Vagina (tissue), 2 donors: ENCODE data around the gene CCDC85C. TPM values are rescaled to one million over a fixed set of nuclear protein-coding genes. Genes with fewer than 3 reads are reported as not detected.

Experiments
- DNase-seq, 2 donors: peaks; one replicate each; pipeline ENCODE4 v3.0.0-alpha.2; 2017; ENCODE audit errors: extremely low spot score in 2 of 2
- H3K27ac ChIP-seq: fragments of 200-600 bp; sonication (generic); one replicate; pipeline ENCODE4 v1.5.1; 2019
- H3K27me3 ChIP-seq: fragments of 200-600 bp; sonication (generic); one replicate; pipeline ENCODE4 v1.5.1; 2019
- H3K36me3 ChIP-seq, 2 donors: fragments of 200-600 bp; sonication (generic); one replicate each; pipeline ENCODE4 v1.5.1; 2017 to 2019
- H3K4me1 ChIP-seq: fragments of 200-600 bp; sonication (generic); one replicate; pipeline ENCODE4 v1.5.1; 2019
- H3K4me3 ChIP-seq, 2 donors: fragments of 200-600 bp; sonication (generic); 1 replicate in 1 of 2; 2 replicates in 1 of 2; pipeline ENCODE4 v1.5.1; 2016 to 2019
- H3K9me3 ChIP-seq: fragments of 200-600 bp; sonication (generic); one replicate; pipeline ENCODE4 v1.5.1; 2019
- POLR2A ChIP-seq, 2 donors: fragments of 450-650 bp; IDR thresholded peaks; one replicate each; pipeline ENCODE4 v1.6.1; 2017; ENCODE audit warnings: antibody characterized with exemption in 2 of 2, mild to moderate bottlenecking in 2 of 2, moderate library complexity in 2 of 2
- POLR2AphosphoS5 ChIP-seq, 2 donors: sonication (generic); formaldehyde crosslinking; IDR thresholded peaks; one replicate each; pipeline ENCODE4 v1.9.0; 2017; ENCODE audit warnings: antibody characterized with exemption in 2 of 2, mild to moderate bottlenecking in 2 of 2, low read depth in 1 of 2; ENCODE audit not compliant: insufficient read depth in 1 of 2
- intact Hi-C: fragments of 100-400 bp; cut with DNase I; formaldehyde crosslinking; loops from one replicate; pipeline ENCODE4 v1.15.1; 2023
- total RNA-seq: library from RNA; depleted of rRNA; stranded (reverse); fragments of >200 nt; gene quantifications from one replicate; pipeline ENCODE4 v1.2.3, GENCODE V29; 2016
- TF ChIP-seq, protein P1 (sequence below), 3 experiments: fragments of 450-650 bp in 2 of 3; fragments of 200-600 bp in 1 of 3; sonication (generic) in 1 of 3; IDR thresholded peaks; one replicate each; pipeline ENCODE4 v1.5.1; 2017 to 2019; ENCODE audit warnings: antibody characterized with exemption in 3 of 3, mild to moderate bottlenecking in 2 of 3, moderate library complexity in 2 of 3

CCDC85C gene
- total RNA-seq, 1 donor from 2014 or later, result 6.9 TPM

DNA sequence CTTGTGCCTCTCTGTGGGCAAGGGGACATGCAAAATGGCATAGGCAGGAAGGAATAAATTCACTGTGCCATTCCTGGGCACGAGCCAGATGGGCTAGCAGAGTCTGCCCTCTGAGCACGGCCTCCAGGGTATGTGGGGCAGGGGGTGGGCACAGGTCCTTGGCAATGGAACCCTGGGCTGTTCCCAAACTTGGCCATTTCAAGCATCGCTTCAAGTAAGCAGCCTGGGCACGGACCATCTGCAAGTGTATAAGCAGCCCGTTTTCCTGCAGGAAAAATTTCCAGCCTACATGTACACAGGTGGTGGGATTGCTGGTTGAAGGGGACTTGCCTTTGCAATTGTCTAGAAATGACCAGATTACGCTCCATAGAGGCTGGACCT, 40.3 kb downstream of the CCDC85C start:
- no peaks in the 10 kb centered on the region for H3K27me3 ChIP-seq
- no peak overlapping the region for H3K4me3 ChIP-seq
- H3K36me3 ChIP-seq, result no peaks in the 10 kb centered on the region
- H3K27ac ChIP-seq, result peak overlapping the region; percentile 46
- H3K4me1 ChIP-seq, result peaks cover 79% of the 10 kb centered on the region
- no peak for DNase-seq
- intact Hi-C loops, result loop anchor here (5.0 kb wide), 1 partner anchor 39 kb away; the partner anchor contains the start of gene CCDC85C
- TF ChIP-seq POLR2AphosphoS5 (IDR thresholded peaks at IDR 0.05; ENCODE audit: insufficient read depth in 1 of 2, low read depth in 1 of 2) (no peak), POLR2A (IDR thresholded peaks at IDR 0.05) (no peak)
- TF ChIP-seq, protein P1, sequence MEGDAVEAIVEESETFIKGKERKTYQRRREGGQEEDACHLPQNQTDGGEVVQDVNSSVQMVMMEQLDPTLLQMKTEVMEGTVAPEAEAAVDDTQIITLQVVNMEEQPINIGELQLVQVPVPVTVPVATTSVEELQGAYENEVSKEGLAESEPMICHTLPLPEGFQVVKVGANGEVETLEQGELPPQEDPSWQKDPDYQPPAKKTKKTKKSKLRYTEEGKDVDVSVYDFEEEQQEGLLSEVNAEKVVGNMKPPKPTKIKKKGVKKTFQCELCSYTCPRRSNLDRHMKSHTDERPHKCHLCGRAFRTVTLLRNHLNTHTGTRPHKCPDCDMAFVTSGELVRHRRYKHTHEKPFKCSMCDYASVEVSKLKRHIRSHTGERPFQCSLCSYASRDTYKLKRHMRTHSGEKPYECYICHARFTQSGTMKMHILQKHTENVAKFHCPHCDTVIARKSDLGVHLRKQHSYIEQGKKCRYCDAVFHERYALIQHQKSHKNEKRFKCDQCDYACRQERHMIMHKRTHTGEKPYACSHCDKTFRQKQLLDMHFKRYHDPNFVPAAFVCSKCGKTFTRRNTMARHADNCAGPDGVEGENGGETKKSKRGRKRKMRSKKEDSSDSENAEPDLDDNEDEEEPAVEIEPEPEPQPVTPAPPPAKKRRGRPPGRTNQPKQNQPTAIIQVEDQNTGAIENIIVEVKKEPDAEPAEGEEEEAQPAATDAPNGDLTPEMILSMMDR (IDR thresholded peaks at IDR 0.05), result no peak
- H3K9me3 ChIP-seq, result no peaks in the 10 kb centered on the region

DNA sequence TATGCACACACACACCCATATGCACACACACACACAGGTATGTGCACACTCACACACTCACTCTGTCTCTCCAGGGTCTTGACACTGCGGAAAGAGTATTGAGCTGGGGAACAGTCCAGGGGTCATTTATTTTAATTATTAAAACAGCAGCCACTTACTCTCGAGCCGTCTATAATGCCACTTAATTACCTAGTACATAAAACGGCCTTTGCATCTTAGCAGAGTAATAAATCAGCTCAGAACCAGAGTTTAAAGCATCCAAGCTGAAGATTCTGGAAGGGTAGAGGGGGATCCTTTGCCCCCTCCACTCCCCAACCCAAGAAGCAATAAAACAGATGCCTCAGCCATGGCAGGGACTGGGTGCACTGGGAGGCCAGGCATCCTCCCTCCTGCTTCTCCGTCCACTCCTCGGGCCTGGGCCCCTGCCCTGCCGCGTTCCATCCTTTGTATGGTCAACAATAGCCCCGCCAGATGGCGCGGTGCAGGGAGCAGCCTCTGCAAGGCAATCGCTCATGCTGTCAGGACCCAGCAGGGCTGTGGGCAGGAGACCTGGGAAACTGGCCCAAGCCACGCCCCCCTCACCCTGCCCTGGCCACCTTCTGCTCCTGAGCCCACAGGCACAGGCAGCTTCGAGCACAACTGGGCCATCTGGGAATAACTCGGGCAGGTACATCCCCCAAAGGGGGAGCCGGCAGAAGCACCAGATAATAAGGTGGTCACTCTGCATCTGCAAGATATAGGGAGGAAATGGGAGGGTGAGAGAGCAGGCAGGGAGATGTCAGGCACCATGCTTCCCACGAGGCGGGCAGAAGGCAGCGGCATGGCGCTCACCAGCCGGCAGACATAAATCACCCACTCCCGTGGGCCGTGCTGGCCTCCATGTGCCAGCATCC, 40.9 kb downstream of the CCDC85C start:
- H3K27ac ChIP-seq, result peak overlapping the region; percentile 46
- H3K4me1 ChIP-seq, result peaks cover 73% of the 10 kb centered on the region
- TF ChIP-seq POLR2AphosphoS5 (IDR thresholded peaks at IDR 0.05; ENCODE audit: insufficient read depth in 1 of 2, low read depth in 1 of 2), result peak; percentile 52 to 59
- no peak for TF ChIP-seq POLR2A (IDR thresholded peaks at IDR 0.05)
- no peak for DNase-seq
- no peaks in the 10 kb centered on the region for H3K27me3 ChIP-seq
- no peaks in the 10 kb centered on the region for H3K36me3 ChIP-seq
- H3K4me3 ChIP-seq, result no peak overlapping the region
- intact Hi-C loops, result loop anchor here (5.0 kb wide), 1 partner anchor 39 kb away; the partner anchor contains the start of gene CCDC85C
- H3K9me3 ChIP-seq, result no peaks in the 10 kb centered on the region

DNA sequence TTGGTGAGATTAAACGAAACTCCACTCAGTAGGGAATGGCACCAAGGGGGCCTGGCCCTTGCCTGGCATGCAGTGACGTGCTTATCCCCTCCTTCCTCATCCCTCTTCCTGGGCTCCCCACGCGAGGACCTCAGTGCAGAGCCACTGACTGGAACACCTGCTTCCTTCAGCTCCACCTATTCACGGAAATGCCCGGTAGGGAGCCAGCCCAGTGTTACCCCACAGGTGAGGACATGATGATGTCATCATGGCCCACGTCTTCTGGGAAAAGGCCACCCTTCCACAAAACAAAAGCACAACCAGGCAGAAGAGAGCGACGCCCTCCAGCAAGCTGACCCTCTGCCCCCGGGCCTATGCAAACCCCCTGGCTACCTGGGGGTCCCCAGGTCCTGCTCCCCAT, 42.1 kb downstream of the CCDC85C start:
- H3K27me3 ChIP-seq, result no peaks in the 10 kb centered on the region
- H3K4me3 ChIP-seq, result no peak overlapping the region
- no peaks in the 10 kb centered on the region for H3K9me3 ChIP-seq
- DNase-seq, result no peak
- no peaks in the 10 kb centered on the region for H3K36me3 ChIP-seq
- H3K4me1 ChIP-seq, result peaks cover 67% of the 10 kb centered on the region
- intact Hi-C loops, result loop anchor here (5.0 kb wide), 1 partner anchor 40 kb away; the partner anchor contains the start of gene CCDC85C
- no peak for TF ChIP-seq POLR2AphosphoS5 (IDR thresholded peaks at IDR 0.05; ENCODE audit: insufficient read depth in 1 of 2, low read depth in 1 of 2)
- TF ChIP-seq POLR2A (IDR thresholded peaks at IDR 0.05), result no peak
- TF ChIP-seq, protein P1 (IDR thresholded peaks at IDR 0.05), result no peak
- peak overlapping the region; percentile 12 for H3K27ac ChIP-seq

DNA sequence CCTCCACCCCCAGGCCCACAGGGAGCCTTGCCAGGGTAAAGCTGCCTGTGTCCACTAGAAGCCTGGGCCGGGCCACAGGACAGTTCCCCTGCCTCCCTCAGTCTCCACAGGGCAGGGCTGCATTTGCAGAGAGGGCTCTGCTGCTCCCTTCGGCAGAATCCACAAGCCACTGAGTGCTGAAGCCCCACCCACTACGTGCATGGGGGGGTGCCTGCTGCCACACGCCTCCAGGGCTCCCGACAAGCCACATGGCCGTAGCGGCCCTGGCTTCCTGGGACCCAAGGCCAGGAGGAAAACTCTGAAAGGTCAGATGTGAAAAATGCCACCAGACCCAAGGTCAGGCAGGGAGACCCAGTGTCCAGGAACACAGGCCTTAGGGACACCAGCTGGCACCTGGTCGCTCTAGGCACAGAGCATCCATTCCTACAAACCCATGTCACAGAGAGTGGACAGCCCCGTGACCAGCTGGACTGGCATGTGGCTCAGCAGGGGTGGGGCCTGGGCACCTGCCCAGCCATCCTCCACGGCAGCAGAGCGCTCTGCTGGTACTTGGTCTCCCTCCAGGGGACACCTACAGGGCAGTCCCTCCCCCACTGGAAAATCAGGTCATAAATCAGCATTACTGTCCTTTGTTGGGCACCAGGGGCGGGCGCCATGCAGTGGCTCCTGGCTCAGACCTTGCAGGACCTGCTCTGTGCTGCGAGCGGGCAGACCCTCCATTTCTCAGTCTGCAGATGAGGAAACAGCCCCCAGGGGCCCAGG, 42.9 kb downstream of the CCDC85C start:
- no peaks in the 10 kb centered on the region for H3K27me3 ChIP-seq
- no peaks in the 10 kb centered on the region for H3K9me3 ChIP-seq
- H3K36me3 ChIP-seq, result no peaks in the 10 kb centered on the region
- TF ChIP-seq POLR2A (IDR thresholded peaks at IDR 0.05), result no peak
- TF ChIP-seq, protein P1 (IDR thresholded peaks at IDR 0.05), result no peak
- no peak for TF ChIP-seq POLR2AphosphoS5 (IDR thresholded peaks at IDR 0.05; ENCODE audit: insufficient read depth in 1 of 2, low read depth in 1 of 2)
- DNase-seq, result no peak
- no peak overlapping the region for H3K4me3 ChIP-seq
- peaks cover 60% of the 10 kb centered on the region for H3K4me1 ChIP-seq
- peak overlapping the region; percentile 12 for H3K27ac ChIP-seq
- intact Hi-C loops, result loop anchor here (5.0 kb wide), 1 partner anchor 41 kb away; the partner anchor contains the start of gene CCDC85C

DNA sequence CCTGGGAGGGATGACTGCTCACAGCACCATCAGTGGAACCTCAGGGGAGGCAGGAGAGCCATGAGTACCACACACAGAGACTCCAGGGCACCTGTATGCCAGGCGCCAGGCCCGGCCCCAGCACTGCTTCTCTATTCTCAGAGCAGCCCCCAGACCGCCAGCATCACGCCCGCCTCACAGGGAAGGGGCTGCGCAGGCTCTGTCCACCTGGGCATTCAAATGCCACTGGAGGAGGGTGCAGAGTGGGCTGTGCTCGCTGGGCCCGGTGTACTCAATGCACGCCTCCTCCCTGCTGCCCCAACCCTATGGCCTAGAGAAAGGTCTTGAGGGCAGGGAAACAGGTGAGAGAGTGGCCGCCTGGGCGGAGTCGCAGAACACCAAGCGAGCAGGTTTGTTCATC, 43.6 kb downstream of the CCDC85C start:
- H3K4me3 ChIP-seq, result no peak overlapping the region
- peaks cover 53% of the 10 kb centered on the region for H3K4me1 ChIP-seq
- no peak for DNase-seq
- no peaks in the 10 kb centered on the region for H3K9me3 ChIP-seq
- H3K27ac ChIP-seq, result no peak overlapping the region
- TF ChIP-seq POLR2A (IDR thresholded peaks at IDR 0.05), result no peak
- TF ChIP-seq POLR2AphosphoS5 (IDR thresholded peaks at IDR 0.05; ENCODE audit: insufficient read depth in 1 of 2, low read depth in 1 of 2), result no peak
- TF ChIP-seq, protein P1 (IDR thresholded peaks at IDR 0.05), result no peak
- no peaks in the 10 kb centered on the region for H3K27me3 ChIP-seq
- intact Hi-C loops, result loop anchor here (5.0 kb wide), 1 partner anchor 42 kb away; the partner anchor contains the start of gene CCDC85C
- no peaks in the 10 kb centered on the region for H3K36me3 ChIP-seq
